HG03575 (cell line): ENCODE measurements around the gene SEMA3B.
"Not testable (repeated sequence)": the region's sequence is repeated elsewhere in the genome, so short reads cannot be mapped to it uniquely, and the experiment has no call there.

ENCODE experiments used
- ATAC-seq: cut with Tn5 transposase; IDR thresholded peaks from one replicate; pipeline ENCODE4 v1.9.1; 2021; ENCODE audit not compliant: unreplicated experiment, insufficient number of reproducible peaks, low FRiP score; ENCODE audit errors: extremely low read depth

Gene SEMA3B

DNA sequence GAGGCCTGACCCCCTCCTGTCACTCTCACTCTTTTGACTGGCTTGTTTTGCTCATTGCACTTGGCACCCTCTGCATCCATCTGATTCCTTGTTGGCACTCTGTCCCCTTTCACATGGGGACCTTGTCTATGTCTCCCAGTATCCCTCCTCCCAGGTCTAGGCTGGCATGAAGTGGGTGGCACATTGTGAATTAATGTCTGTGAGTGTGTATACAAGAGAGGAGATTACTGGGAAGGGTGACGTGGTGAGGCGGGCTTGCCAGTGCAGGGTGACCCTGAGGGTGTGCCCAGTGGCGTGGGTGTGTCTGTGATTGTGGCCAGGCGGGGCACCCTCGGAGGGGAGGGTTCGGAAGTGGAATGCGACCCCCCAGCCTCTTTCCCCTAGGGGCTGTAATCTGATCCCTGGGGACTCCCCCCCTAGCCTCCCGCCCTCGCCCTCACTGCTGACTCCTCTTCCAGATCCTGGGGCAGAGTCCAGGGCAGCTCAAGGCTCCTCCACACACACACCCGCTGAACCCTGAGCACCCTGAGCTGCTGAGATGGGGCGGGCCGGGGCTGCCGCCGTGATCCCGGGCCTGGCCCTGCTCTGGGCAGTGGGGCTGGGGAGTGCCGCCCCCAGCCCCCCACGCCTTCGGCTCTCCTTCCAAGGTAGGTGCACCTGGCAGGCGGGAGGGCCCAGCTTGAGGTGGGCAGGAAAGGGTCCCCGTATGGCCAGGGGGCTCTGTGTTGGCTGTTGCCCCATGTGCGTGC is at the start of gene SEMA3B:
TSS of gene SEMA3B (plus strand) at position 445 of the 749 bp plus-strand sequence. CDS start at position 539, 94 bp downstream.
- no peak for ATAC-seq

- ATAC-seq = no peak
These were observed 49.7 kb upstream of the SEMA3B start for GRCh38 chr3:50219285-50219684.

DNA sequence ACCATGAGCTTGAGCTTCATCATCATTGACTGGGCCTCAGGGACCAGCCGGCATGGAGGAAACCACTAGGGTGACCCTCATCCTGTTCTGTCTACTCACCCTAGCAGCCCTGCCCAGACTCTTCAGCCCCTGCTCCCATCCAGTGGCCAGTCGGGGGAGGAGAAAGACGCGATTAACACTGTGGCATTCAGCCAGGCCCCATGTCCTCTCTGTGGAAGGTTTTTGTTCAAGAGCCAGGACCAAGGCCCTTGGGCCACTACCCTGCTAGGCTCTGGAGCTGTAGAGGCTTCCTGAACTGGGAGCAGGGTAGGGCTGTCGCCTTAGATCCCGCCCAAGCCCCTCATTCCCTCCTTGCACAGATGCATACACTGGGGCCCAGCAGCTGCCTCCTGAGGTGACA is 48.8 kb upstream of the SEMA3B start:
- no peak for ATAC-seq

GRCh38 chr3:50221051-50221410 is 47.9 kb upstream of the SEMA3B start:
- no peak for ATAC-seq

GRCh38 chr3:50221411-50222168 is 47.4 kb upstream of the SEMA3B start:
- no peak for ATAC-seq

DNA sequence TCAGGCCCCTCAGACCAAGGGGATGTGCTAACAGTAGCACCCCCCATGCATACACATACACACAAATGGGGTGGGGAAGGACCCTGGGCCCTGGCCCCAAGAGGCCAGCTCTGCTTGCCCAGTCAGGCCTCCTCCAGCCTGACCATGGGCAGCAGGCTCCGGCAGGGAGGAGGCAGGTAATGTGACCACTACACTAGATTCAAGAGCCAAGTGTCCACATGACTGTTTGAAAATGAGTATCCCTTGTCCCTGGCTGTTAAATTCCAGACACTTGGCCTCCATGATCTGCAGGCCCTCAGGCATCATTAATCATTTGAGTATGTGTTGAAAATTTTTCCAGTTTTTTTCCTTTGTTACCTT is 46.8 kb upstream of the SEMA3B start:
- ATAC-seq = no peak

- ATAC-seq = no peak
These were observed 44.3 kb upstream of the SEMA3B start for GRCh38 chr3:50224639-50225038.

- no peak for ATAC-seq
These were observed 42.0 kb upstream of the SEMA3B start for GRCh38 chr3:50226888-50227389.

- ATAC-seq = no peak
These were observed 41.4 kb upstream of the SEMA3B start for GRCh38 chr3:50227390-50228183.

- ATAC-seq = not testable (repeated sequence)
These were observed 40.7 kb upstream of the SEMA3B start for GRCh38 chr3:50228184-50228763.

DNA sequence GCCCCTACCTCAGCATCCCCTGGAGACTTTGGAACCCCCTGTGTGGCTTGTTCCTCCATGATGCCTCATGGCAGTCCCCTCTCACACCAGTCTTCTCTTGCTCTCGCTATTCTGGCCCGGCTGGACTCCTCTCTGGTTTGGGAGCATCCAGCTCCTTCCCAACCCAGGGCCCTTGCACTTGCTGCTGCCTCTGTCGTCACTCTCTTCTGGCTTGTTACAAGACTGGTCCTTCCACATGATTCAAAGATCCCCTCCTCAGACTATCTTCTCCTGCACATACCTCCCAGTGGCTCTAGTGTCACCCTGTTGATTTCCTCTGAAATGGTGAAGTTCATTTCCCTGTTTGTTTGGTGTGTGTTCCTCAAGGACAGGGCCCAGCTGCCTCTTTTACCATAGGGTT is 39.5 kb upstream of the SEMA3B start:
- ATAC-seq = no peak

GRCh38 chr3:50230104-50230793 is 38.7 kb upstream of the SEMA3B start:
- ATAC-seq = no peak

DNA sequence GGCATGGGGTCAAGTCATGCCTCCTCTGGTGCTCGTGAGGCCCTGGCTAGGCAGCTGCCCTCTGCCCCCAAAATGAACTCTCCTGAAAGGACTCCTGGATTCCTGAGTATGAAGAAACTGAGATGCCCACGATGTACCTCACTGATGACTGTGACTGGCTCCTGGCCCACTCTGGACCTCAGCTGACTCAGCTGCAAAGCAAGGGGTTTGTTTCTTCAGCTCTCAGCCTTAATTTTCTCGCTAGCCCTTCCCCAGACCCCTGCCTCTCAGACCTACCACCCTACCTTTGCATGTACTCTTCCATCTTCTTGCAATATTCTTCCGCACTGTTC is 38.2 kb upstream of the SEMA3B start:
- ATAC-seq = no peak

GRCh38 chr3:50231581-50231980 is 37.4 kb upstream of the SEMA3B start:
- ATAC-seq = no peak

- ATAC-seq = no peak
These were observed 36.6 kb upstream of the SEMA3B start for GRCh38 chr3:50232303-50232702.

- ATAC-seq = no peak
These were observed 35.8 kb upstream of the SEMA3B start for GRCh38 chr3:50233176-50233575.

- peak; percentile 74 for ATAC-seq
These were observed 33.0 kb upstream of the SEMA3B start, which contains the start of gene GNAI2 for GRCh38 chr3:50235716-50236483. Gene GNAI2 (plus strand): TSS chr3:50236204. CDS start chr3:50236336, 132 bp downstream.

- ATAC-seq = no peak
These were observed 32.3 kb upstream of the SEMA3B start for GRCh38 chr3:50236484-50237132.
